Lung (tissue), 12 donors: ENCODE measurements around the gene LTBP1. TPM values are rescaled to one million over a fixed set of nuclear protein-coding genes. Genes with fewer than 3 reads are reported as not detected.

Experiments
- ATAC-seq: fragments of 200-7000 bp; cut with Tn5 transposase; one replicate; pipeline ENCODE4 v1.9.1; 2020; ENCODE audit warnings: moderate number of reproducible peaks; ENCODE audit not compliant: insufficient read depth, low FRiP score
- DNase-seq, 3 donors: peaks; one replicate each; pipeline ENCODE4 v3.0.0-alpha.2; 2013 to 2017
- H3K27ac ChIP-seq, 2 donors: one replicate each; pipeline ENCODE4 v1.5.1; 2013; ENCODE audit warnings: mild to moderate bottlenecking in 2 of 2, moderate library complexity in 2 of 2, control low read depth in 1 of 2, inconsistent platforms in 1 of 2, low read depth in 1 of 2, low read length in 1 of 2
- H3K27me3 ChIP-seq, 3 donors: one replicate each; pipeline ENCODE4 v1.5.1; 2013; ENCODE audit warnings: low read length in 2 of 3; ENCODE audit not compliant: control insufficient read depth in 3 of 3, insufficient read depth in 3 of 3
- H3K36me3 ChIP-seq, 4 donors: one replicate each; pipeline ENCODE4 v1.5.1; 2013; ENCODE audit warnings: low read length in 4 of 4, mild to moderate bottlenecking in 1 of 4, moderate library complexity in 1 of 4; ENCODE audit not compliant: control insufficient read depth in 4 of 4, insufficient read depth in 4 of 4
- H3K4me1 ChIP-seq, 5 donors: one replicate each; pipeline ENCODE4 v1.5.1; 2013; ENCODE audit warnings: low read length in 5 of 5, mild to moderate bottlenecking in 2 of 5, moderate library complexity in 1 of 5; ENCODE audit not compliant: control insufficient read depth in 5 of 5, insufficient read depth in 5 of 5
- H3K4me3 ChIP-seq: one replicate; pipeline ENCODE4 v1.5.1; 2013; ENCODE audit warnings: mild to moderate bottlenecking, control low read depth, moderate library complexity
- H3K9ac ChIP-seq, 2 donors: one replicate each; pipeline ENCODE4 v1.5.1; 2013; ENCODE audit warnings: low read length in 2 of 2, control low read depth in 1 of 2; ENCODE audit not compliant: insufficient read depth in 1 of 2
- H3K9me3 ChIP-seq, 4 donors: one replicate each; pipeline ENCODE4 v1.5.1; 2013; ENCODE audit warnings: low read length in 3 of 4, mild to moderate bottlenecking in 1 of 4, moderate library complexity in 1 of 4; ENCODE audit not compliant: control insufficient read depth in 4 of 4, insufficient read depth in 3 of 4
- WGBS, 2 donors: extraction: QIAGEN DNeasy Blood & Tissue Kit; methylation state at CpG; one replicate each; pipeline ENCODE4 v1.1.7; 2013; 5-methylcytosine and 5-hydroxymethylcytosine counted together
- polyA plus RNA-seq, 2 donors: library from polyadenylated mRNA; stranded (reverse); fragments of 200-250 nt; gene quantifications; one replicate each; pipeline ENCODE4 v1.2.1, GENCODE V29; 2013
- total RNA-seq, 2 donors: library from RNA; depleted of rRNA in 1 of 2; stranded (reverse); fragments of >200 nt in 1 of 2; gene quantifications; one replicate each; pipeline ENCODE4 v1.2.1, GENCODE V29; 2014 to 2021
- TF ChIP-seq, protein P1 (sequence below): IDR thresholded peaks from 2 replicates; pipeline ENCODE4 v1.5.1; 2012; ENCODE audit warnings: mild to moderate bottlenecking; ENCODE audit errors: control extremely low read depth, extremely low read depth
- donor health status: control.
- donor health status: control.
- donor health status: Bipolar disorder and iron deficiency.
- donor health status: healthy.
- donor health status: DM: yes; HTN: yes; CAD: no.

The LTBP1 gene
- total and polyA plus RNA-seq, 4 donors = 8.8 to 57.4 (median 28.6) TPM

- TF ChIP-seq, protein P1, sequence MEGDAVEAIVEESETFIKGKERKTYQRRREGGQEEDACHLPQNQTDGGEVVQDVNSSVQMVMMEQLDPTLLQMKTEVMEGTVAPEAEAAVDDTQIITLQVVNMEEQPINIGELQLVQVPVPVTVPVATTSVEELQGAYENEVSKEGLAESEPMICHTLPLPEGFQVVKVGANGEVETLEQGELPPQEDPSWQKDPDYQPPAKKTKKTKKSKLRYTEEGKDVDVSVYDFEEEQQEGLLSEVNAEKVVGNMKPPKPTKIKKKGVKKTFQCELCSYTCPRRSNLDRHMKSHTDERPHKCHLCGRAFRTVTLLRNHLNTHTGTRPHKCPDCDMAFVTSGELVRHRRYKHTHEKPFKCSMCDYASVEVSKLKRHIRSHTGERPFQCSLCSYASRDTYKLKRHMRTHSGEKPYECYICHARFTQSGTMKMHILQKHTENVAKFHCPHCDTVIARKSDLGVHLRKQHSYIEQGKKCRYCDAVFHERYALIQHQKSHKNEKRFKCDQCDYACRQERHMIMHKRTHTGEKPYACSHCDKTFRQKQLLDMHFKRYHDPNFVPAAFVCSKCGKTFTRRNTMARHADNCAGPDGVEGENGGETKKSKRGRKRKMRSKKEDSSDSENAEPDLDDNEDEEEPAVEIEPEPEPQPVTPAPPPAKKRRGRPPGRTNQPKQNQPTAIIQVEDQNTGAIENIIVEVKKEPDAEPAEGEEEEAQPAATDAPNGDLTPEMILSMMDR = no peak
- H3K27ac ChIP-seq = no peak overlapping the region
- WGBS, 2 donors = 92 to 100% methylated on average over 1 of the region's 1 CpG
- ATAC-seq (no peak), DNase-seq (no peak)
- no peaks in the 10 kb centered on the region for H3K27me3 ChIP-seq
- H3K9me3 ChIP-seq = no peaks in the 10 kb centered on the region
- H3K9ac ChIP-seq = no peak overlapping the region
- no peak overlapping the region for H3K4me3 ChIP-seq
- H3K4me1 ChIP-seq = peaks cover 0 to 9% (median 1%) of the 10 kb centered on the region in 5 donors
- no peaks in the 10 kb centered on the region for H3K36me3 ChIP-seq
These were observed 259.1 kb downstream of the LTBP1 start for GRCh38 chr2:33205693-33206434.

DNA sequence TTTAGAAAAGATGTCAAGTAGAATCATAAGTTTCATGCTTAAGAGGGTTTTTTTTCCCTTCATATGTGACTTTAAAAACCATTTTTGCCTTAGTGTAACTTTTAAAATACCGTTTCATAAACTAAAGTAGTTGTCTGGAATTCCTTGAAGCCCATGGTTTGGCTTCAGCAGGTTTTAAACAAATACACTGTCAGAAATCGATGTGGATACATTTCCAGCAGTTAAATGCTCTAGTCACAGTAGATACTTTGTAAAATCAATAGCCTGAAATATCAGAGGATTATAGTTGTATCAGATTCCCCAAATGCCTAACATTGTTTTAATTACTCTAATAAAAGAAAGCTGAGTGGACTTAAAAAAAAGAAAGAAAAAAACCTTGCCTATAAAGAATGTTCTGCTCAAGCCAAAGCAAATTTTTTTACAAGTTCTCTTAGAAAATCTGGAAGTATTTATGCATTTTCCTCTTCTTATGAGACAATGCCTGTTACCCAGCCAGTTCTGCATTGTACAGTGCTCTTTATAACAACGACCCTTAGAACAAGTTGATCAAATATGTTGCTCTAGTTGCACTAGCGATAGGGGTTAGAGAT, 260.5 kb downstream of the LTBP1 start:
- 55 to 77% methylated on average over 4 of the region's 4 CpGs for WGBS, 2 donors
- H3K27me3 ChIP-seq = no peaks in the 10 kb centered on the region
- ATAC-seq (no peak), DNase-seq (no peak)
- no peaks in the 10 kb centered on the region for H3K9me3 ChIP-seq
- no peak overlapping the region for H3K4me3 ChIP-seq
- TF ChIP-seq, protein P1 = no peak
- H3K9ac ChIP-seq = no peak overlapping the region
- no peak overlapping the region for H3K27ac ChIP-seq
- H3K36me3 ChIP-seq = no peaks in the 10 kb centered on the region
- H3K4me1 ChIP-seq = peaks cover 0 to 8% (median 1%) of the 10 kb centered on the region in 5 donors

DNA sequence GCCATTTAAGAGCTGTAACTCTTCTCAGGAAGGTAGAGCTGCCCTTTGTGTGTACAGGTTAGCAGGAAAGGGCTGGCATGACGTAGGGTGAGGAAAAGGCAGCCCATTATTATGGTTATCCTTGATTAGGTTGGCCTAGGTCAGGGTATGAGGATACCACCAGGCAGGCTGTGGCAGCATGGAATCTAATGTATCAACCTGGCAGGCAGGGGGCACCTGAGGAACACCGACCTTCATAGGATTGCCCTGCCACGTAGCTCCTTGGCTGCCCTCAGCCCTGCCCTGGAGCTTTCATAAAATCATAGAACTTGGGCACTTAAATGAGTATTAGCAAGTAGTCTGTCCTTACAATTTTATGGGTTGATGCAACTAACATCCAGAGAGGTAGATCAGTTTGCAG, 261.6 kb downstream of the LTBP1 start:
- no peak for DNase-seq
- no peak for ATAC-seq
- Histone ChIP-seq H3K4me1 (peaks cover 0 to 4% (median 1%) of the 10 kb centered on the region in 5 donors), H3K27ac (no peak overlapping the region), H3K27me3 (no peaks in the 10 kb centered on the region), H3K9me3 (no peaks in the 10 kb centered on the region), H3K4me3 (no peak overlapping the region), H3K36me3 (no peaks in the 10 kb centered on the region), H3K9ac (no peak overlapping the region)
- 92 to 96% methylated on average over 3 of the region's 3 CpGs for WGBS, 2 donors
- TF ChIP-seq, protein P1 = no peak
